Measurements from ENCODE around the gene PPP1R15A.

- TF ChIP-seq CTCF (optimal IDR thresholded peaks at IDR 0.05 in 1 of 3, IDR thresholded peaks at IDR 0.05 in 1 of 3, conservative IDR thresholded peaks at IDR 0.05 in 1 of 3; ENCODE audit: extremely low read depth in 1 of 3, insufficient read depth in 2 of 3, low read length in 3 of 3) = no peak
- no peak for TF ChIP-seq EZH2 (IDR thresholded peaks at IDR 0.05; ENCODE audit: low read length)
These were observed 11.5 kb downstream of the PPP1R15A start for GRCh38 chr19:48883726-48884125.
